Measurements from ENCODE around the gene KRTAP10-8.
"Not testable (repeated sequence)": the region's sequence is repeated elsewhere in the genome, so short reads cannot be mapped to it uniquely, and the experiment has no call there.

- not testable (repeated sequence) for TF ChIP-seq ZNF513 (tag by site-specific recombination; IDR thresholded peaks at IDR 0.05); ZNF777 (tag by site-specific recombination; IDR thresholded peaks at IDR 0.05; ENCODE audit: borderline replicate concordance); ELK4 (IDR thresholded peaks at IDR 0.05; ENCODE audit: borderline replicate concordance, low read depth, low read length); CTCF (tag by site-specific recombination; IDR thresholded peaks at IDR 0.05); SETDB1 (IDR thresholded peaks at IDR 0.05; ENCODE audit: insufficient read length, low read length); ZNF510 (tag by site-specific recombination; IDR thresholded peaks at IDR 0.05; ENCODE audit: insufficient replicate concordance); ZBTB44 (tag by site-specific recombination; IDR thresholded peaks at IDR 0.05); ZEB2 (tag by site-specific recombination; IDR thresholded peaks at IDR 0.05); ATF2 (tag by site-specific recombination; IDR thresholded peaks at IDR 0.05; ENCODE audit: low read depth); EGR2 (tag by site-specific recombination; IDR thresholded peaks at IDR 0.05; ENCODE audit: low read depth); KLF10 (tag by site-specific recombination; IDR thresholded peaks at IDR 0.05); YY1 (tag by site-specific recombination; IDR thresholded peaks at IDR 0.05); TSHZ1 (tag by site-specific recombination; IDR thresholded peaks at IDR 0.05; ENCODE audit: borderline replicate concordance)
These were observed 11.5 kb upstream of the KRTAP10-8 start, which contains the start of gene KRTAP10-7 for GRCh38 chr21:44600118-44600978.

All from HEK293 (cell line).